Keratinocyte (primary cell): ENCODE measurements around the gene HSPG2. TPM values are rescaled to one million over a fixed set of nuclear protein-coding genes. Genes with fewer than 3 reads are reported as not detected.

ENCODE experiments used
- DNase-seq: peaks from one replicate; pipeline ENCODE4 v3.0.0-alpha.2; 2011; ENCODE audit warnings: low read depth, missing footprints, low spot score
- FAIRE-seq: peaks from 2 replicates; lab custom pipeline; 2011; peaks lifted over from hg19 to GRCh38; lab: Jason Lieb, UNC
- H2AFZ ChIP-seq: 2 replicates; pipeline ENCODE4 v1.6.0; 2012; ENCODE audit warnings: low read length, control low read depth, inconsistent platforms; ENCODE audit not compliant: control insufficient read depth
- H3K27ac ChIP-seq: 2 replicates; pipeline ENCODE4 v1.5.1; 2011; ENCODE audit warnings: low read length; ENCODE audit not compliant: control insufficient read depth, insufficient read depth
- H3K27me3 ChIP-seq: 3 replicates; pipeline ENCODE4 v1.6.0; 2011; ENCODE audit warnings: low read length; ENCODE audit not compliant: control insufficient read depth, insufficient read depth; ENCODE audit errors: extremely low read depth
- H3K36me3 ChIP-seq, 2 experiments: 2 replicates in 1 of 2; 3 replicates in 1 of 2; pipeline ENCODE4 v1.5.1; 2011; ENCODE audit warnings: low read length in 2 of 2, mild to moderate bottlenecking in 1 of 2; ENCODE audit not compliant: control insufficient read depth in 2 of 2, insufficient read depth in 2 of 2; ENCODE audit errors: extremely low read depth in 1 of 2
- H3K4me1 ChIP-seq: 3 replicates; pipeline ENCODE4 v1.5.1; 2011; ENCODE audit warnings: low read length; ENCODE audit not compliant: control insufficient read depth, insufficient read depth; ENCODE audit errors: extremely low read depth
- H3K4me2 ChIP-seq: 3 replicates; pipeline ENCODE4 v1.6.0; 2011; ENCODE audit warnings: low read depth, low read length; ENCODE audit not compliant: control insufficient read depth, insufficient read depth; ENCODE audit errors: extremely low read depth
- H3K4me3 ChIP-seq, 3 experiments: fragments of 200-600 bp in 1 of 3; sonication (generic) in 1 of 3; 2 replicates in 2 of 3; 3 replicates in 1 of 3; pipeline ENCODE4 v1.5.1; 2011 to 2016; ENCODE audit warnings: low read length in 3 of 3, mild to moderate bottlenecking in 3 of 3, control low read depth in 2 of 3, inconsistent platforms in 1 of 3, low read depth in 1 of 3, mixed read lengths in 1 of 3, mixed run types in 1 of 3, moderate library complexity in 1 of 3; ENCODE audit not compliant: control insufficient read depth in 2 of 3, insufficient read depth in 2 of 3; ENCODE audit errors: extremely low read depth in 1 of 3
- H3K79me2 ChIP-seq: 2 replicates; pipeline ENCODE4 v1.6.0; 2012; ENCODE audit warnings: low read length; ENCODE audit not compliant: control insufficient read depth, insufficient read depth
- H3K9ac ChIP-seq: 3 replicates; pipeline ENCODE4 v1.6.0; 2011; ENCODE audit warnings: low read length; ENCODE audit not compliant: control insufficient read depth, insufficient read depth; ENCODE audit errors: extremely low read depth
- H3K9me1 ChIP-seq: 3 replicates; pipeline ENCODE4 v1.6.0; 2011; ENCODE audit warnings: low read length; ENCODE audit not compliant: control insufficient read depth, insufficient read depth; ENCODE audit errors: extremely low read depth
- H3K9me3 ChIP-seq: 2 replicates; pipeline ENCODE4 v1.5.1; 2012; ENCODE audit warnings: low read depth, low read length; ENCODE audit not compliant: control insufficient read depth
- H4K20me1 ChIP-seq: 3 replicates; pipeline ENCODE4 v1.6.0; 2011; ENCODE audit warnings: low read length; ENCODE audit not compliant: control insufficient read depth, insufficient read depth; ENCODE audit errors: extremely low read depth
- CTCF ChIP-seq, 3 experiments: IDR thresholded peaks in 1 of 3; conservative IDR thresholded peaks in 1 of 3; optimal IDR thresholded peaks in 1 of 3; 2 replicates in 2 of 3; 3 replicates in 1 of 3; pipeline versions ENCODE3 to v1.5.1; 2011; ENCODE audit warnings: low read length in 3 of 3, mild to moderate bottlenecking in 3 of 3, moderate library complexity in 2 of 3, control low read depth in 1 of 3, inconsistent platforms in 1 of 3; ENCODE audit not compliant: insufficient read depth in 2 of 3; ENCODE audit errors: extremely low read depth in 1 of 3
- EZH2 ChIP-seq: IDR thresholded peaks from one replicate; pipeline ENCODE4 v1.6.1; 2012; ENCODE audit warnings: inconsistent platforms, mild to moderate bottlenecking, low read length, moderate library complexity
- dilution Hi-C: fragments of 300-500 bp; cut with MboI; formaldehyde crosslinking; loops from one replicate; pipeline ENCODE4 v1.7.0; 2020; ENCODE audit warnings: low sequenced_read_pairs; ENCODE audit not compliant: extremely low pct_ligation_motif_present
- polyA plus RNA-seq, 5 experiments: library from polyadenylated mRNA; depleted of rRNA in 3 of 5; stranded (reverse) in 3 of 5; stranded (forward) in 1 of 5; unstranded in 1 of 5; fragments of >200 nt; gene quantifications; 1 replicate in 1 of 5; 2 replicates in 3 of 5; 3 replicates in 1 of 5; pipeline versions ENCODE4 v1.2.1 to v1.2.3, GENCODE V29; 2011 to 2012; ENCODE audit warnings: missing spikeins in 2 of 5, low read depth in 1 of 5, low replicate concordance in 1 of 5

The HSPG2 gene
- polyA plus RNA-seq, 1 donor (not counting 4 experiments of a cell fraction or from before 2014, with no cell fraction given) = 9.0 TPM

DNA sequence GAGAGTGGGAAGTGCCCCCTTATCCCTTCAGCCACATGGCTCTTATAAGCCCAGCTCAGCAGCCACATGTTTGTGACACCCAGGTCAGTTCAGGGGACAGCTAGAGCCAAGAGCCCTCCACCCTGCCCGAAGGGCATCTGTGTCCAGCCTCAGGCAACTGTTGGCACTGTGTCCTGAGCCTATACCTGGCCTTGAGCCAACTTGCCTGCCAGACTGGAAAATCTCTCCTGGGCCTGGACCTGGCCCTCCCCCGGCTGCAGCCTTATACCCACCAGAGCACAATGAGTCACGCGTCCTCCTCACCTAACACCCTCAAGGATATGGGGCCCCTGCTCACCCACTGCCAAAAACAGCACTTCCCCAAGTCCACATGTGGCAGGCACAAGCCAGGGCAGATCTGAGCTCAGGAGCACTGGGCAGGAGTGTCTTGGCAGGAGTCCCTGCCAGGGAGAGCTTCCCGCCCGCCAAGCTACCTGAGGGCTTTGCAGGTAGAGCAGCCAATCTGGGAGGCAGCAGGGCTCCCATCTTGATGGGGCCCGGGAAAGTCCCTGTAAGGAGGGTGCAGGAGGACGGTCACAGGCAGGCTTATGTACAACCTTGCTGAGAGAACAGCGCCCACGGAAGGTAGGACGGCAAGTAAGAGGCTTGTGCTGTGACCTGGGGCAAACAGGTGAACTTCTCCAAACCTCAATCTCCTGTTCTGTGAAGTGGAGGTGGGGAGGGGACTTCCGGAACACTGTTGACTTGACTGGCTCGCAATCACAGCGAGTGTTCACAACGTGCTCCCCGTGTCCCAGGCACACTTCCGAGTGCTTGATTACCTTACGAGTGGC is 19.8 kb upstream of the HSPG2 start:
- FAIRE-seq (peak; percentile 94), DNase-seq (peak; percentile 98)
- Histone ChIP-seq H4K20me1 (no peaks in the 10 kb centered on the region), H3K4me1 (peaks cover 28% of the 10 kb centered on the region), H3K27ac (peak overlapping the region; percentile 67), H3K79me2 (no peaks in the 10 kb centered on the region), H3K36me3 (no peaks in the 10 kb centered on the region), H3K27me3 (no peaks in the 10 kb centered on the region), H3K9ac (peak overlapping the region; percentile 41), H3K9me1 (no peaks in the 10 kb centered on the region), H2AFZ (peak overlapping the region; percentile 92), H3K9me3 (no peaks in the 10 kb centered on the region), H3K4me2 (peak overlapping the region; percentile 50), H3K4me3 (peak overlapping the region in 2 of 3 experiments; percentile 6)
- TF ChIP-seq CTCF (optimal IDR thresholded peaks at IDR 0.05 in 1 of 3, IDR thresholded peaks at IDR 0.05 in 1 of 3, conservative IDR thresholded peaks at IDR 0.05 in 1 of 3; ENCODE audit: extremely low read depth in 1 of 3, insufficient read depth in 2 of 3, low read length in 3 of 3) = peak in 1 of 3 experiments; percentile 44
- TF ChIP-seq EZH2 = no peak
- dilution Hi-C loops = no loop called here

- no peaks in the 10 kb centered on the region for H3K9me3 ChIP-seq
- no peaks in the 10 kb centered on the region for H3K27me3 ChIP-seq
- no peak overlapping the region for H3K4me3 ChIP-seq
- DNase-seq (no peak), FAIRE-seq (peak; percentile 94)
- H3K9me1 ChIP-seq = no peaks in the 10 kb centered on the region
- no peak for TF ChIP-seq EZH2
- no peak for TF ChIP-seq CTCF (optimal IDR thresholded peaks at IDR 0.05 in 1 of 3, IDR thresholded peaks at IDR 0.05 in 1 of 3, conservative IDR thresholded peaks at IDR 0.05 in 1 of 3; ENCODE audit: extremely low read depth in 1 of 3, insufficient read depth in 2 of 3, low read length in 3 of 3)
- no peaks in the 10 kb centered on the region for H3K36me3 ChIP-seq
- peak overlapping the region; percentile 61 for H3K9ac ChIP-seq
- H3K79me2 ChIP-seq = no peaks in the 10 kb centered on the region
- no peaks in the 10 kb centered on the region for H4K20me1 ChIP-seq
- dilution Hi-C loops = no loop called here
- H3K4me1 ChIP-seq = peaks cover 28% of the 10 kb centered on the region
- peak overlapping the region; percentile 67 for H3K27ac ChIP-seq
- H3K4me2 ChIP-seq = peak overlapping the region; percentile 59
- peak overlapping the region; percentile 78 for H2AFZ ChIP-seq
These were observed 18.6 kb upstream of the HSPG2 start for GRCh38 chr1:21955501-21956281.
